HG03039 (cell line): Measurements from ENCODE around the gene OR2D2.
"Not testable (repeated sequence)": the region's sequence is repeated elsewhere in the genome, so short reads cannot be mapped to it uniquely, and the experiment has no call there.

ENCODE experiments used
- ATAC-seq: cut with Tn5 transposase; IDR thresholded peaks from one replicate; pipeline ENCODE4 v1.9.1; 2021; ENCODE audit warnings: mild to moderate bottlenecking, moderate library complexity; ENCODE audit not compliant: unreplicated experiment

OR2D2 gene

GRCh38 chr11:6892400-6892799 is at the start of gene OR2D2:
Gene OR2D2, minus strand, starts transcription at chr11:6892500. Its CDS starts 0 bp downstream, at chr11:6892500.
- no peak for ATAC-seq

GRCh38 chr11:6941970-6942369 is 49.7 kb upstream of the OR2D2 start:
- ATAC-seq, result no peak

GRCh38 chr11:6932145-6932544 is 39.8 kb upstream of the OR2D2 start:
- ATAC-seq, result no peak

- ATAC-seq, result no peak
These were observed 38.9 kb upstream of the OR2D2 start for GRCh38 chr11:6931146-6931713.

- ATAC-seq, result no peak
These were observed 36.6 kb upstream of the OR2D2 start for GRCh38 chr11:6928916-6929315.

GRCh38 chr11:6927030-6927617 is 34.8 kb upstream of the OR2D2 start:
- peak; percentile 43 for ATAC-seq

GRCh38 chr11:6926208-6927029 is 34.1 kb upstream of the OR2D2 start, which contains the start of gene ZNF215:
Gene ZNF215, plus strand, starts transcription at chr11:6926426. Its CDS starts 5,847 bp downstream, at chr11:6932273.
- peak; percentile 77 for ATAC-seq

- ATAC-seq, result peak; percentile 4
These were observed 33.4 kb upstream of the OR2D2 start for GRCh38 chr11:6925636-6926207.

GRCh38 chr11:6925007-6925577 is 32.8 kb upstream of the OR2D2 start:
- ATAC-seq, result no peak

- no peak for ATAC-seq
These were observed 28.4 kb upstream of the OR2D2 start, which contains the start of gene OR2D3 for GRCh38 chr11:6920702-6921101. Gene OR2D3, plus strand, starts transcription at chr11:6921002. Its CDS starts 0 bp downstream, at chr11:6921002.

- no peak for ATAC-seq
These were observed 27.4 kb upstream of the OR2D2 start for GRCh38 chr11:6919698-6920097.

GRCh38 chr11:6911948-6912347 is 19.6 kb upstream of the OR2D2 start:
- no peak for ATAC-seq

- ATAC-seq, result no peak
These were observed 19.1 kb upstream of the OR2D2 start for GRCh38 chr11:6911378-6911777.

- ATAC-seq, result not testable (repeated sequence)
These were observed 12.5 kb upstream of the OR2D2 start for GRCh38 chr11:6904804-6905203.

- no peak for ATAC-seq
These were observed 8.2 kb upstream of the OR2D2 start for GRCh38 chr11:6900327-6900999.

GRCh38 chr11:6898911-6899310 is 6.6 kb upstream of the OR2D2 start:
- no peak for ATAC-seq

GRCh38 chr11:6895010-6895409 is 2.7 kb upstream of the OR2D2 start:
- ATAC-seq, result peak; percentile 96

GRCh38 chr11:6894097-6894496 is 1.8 kb upstream of the OR2D2 start:
- ATAC-seq, result no peak

GRCh38 chr11:6889835-6890234 is 2.5 kb downstream of the OR2D2 start:
- no peak for ATAC-seq

GRCh38 chr11:6888830-6889229 is 3.5 kb downstream of the OR2D2 start:
- ATAC-seq, result no peak

GRCh38 chr11:6887711-6888110 is 4.6 kb downstream of the OR2D2 start:
- not testable (repeated sequence) for ATAC-seq
